Gastroesophageal sphincter (tissue), 3 donors: ENCODE measurements around the gene PRRC2A.

Source experiments
- CTCF ChIP-seq, 4 experiments: fragments of 200-600 bp in 2 of 4; fragments of 450-650 bp in 2 of 4; sonication (generic) in 1 of 4; IDR thresholded peaks; one replicate each; pipeline ENCODE4 v1.5.1; 2017 to 2019; ENCODE audit warnings: antibody characterized with exemption in 4 of 4, mild to moderate bottlenecking in 2 of 4, moderate library complexity in 2 of 4
- EP300 ChIP-seq: sonication (generic); formaldehyde crosslinking; IDR thresholded peaks from one replicate; pipeline ENCODE4 v1.6.1; 2017; ENCODE audit warnings: antibody characterized with exemption, mild to moderate bottlenecking
- POLR2A ChIP-seq, 2 donors: fragments of 450-650 bp; IDR thresholded peaks; one replicate each; pipeline ENCODE4 v1.6.1; 2017; ENCODE audit warnings: antibody characterized with exemption in 2 of 2, mild to moderate bottlenecking in 2 of 2, moderate library complexity in 1 of 2
- POLR2AphosphoS5 ChIP-seq: sonication (generic); formaldehyde crosslinking; IDR thresholded peaks from one replicate; pipeline ENCODE4 v1.6.1; 2017; ENCODE audit warnings: antibody characterized with exemption

- TF ChIP-seq EP300 (no peak), CTCF (IDR thresholded peaks at IDR 0.05) (no peak), POLR2A (IDR thresholded peaks at IDR 0.05) (no peak), POLR2AphosphoS5 (no peak)
Measured at GRCh38 chr6:31576897-31577578, 43.5 kb upstream of the PRRC2A start.
